ENCODE results near the gene SENP6.

- TF ChIP-seq CTCF (IDR thresholded peaks at IDR 0.05 in 8 of 11, conservative IDR thresholded peaks at IDR 0.05 in 3 of 11) (no peak), POLR2AphosphoS5 (IDR thresholded peaks at IDR 0.05) (no peak)
Measured at GRCh38 chr6:75727206-75727605, 125.5 kb downstream of the SENP6 start.
